ENCODE data around the gene INPP4A. TPM values are rescaled to one million over a fixed set of nuclear protein-coding genes. Genes with fewer than 3 reads are reported as not detected.

The INPP4A gene
- total and polyA plus RNA-seq, 2 donors = 17.9 to 24.9 TPM

DNA sequence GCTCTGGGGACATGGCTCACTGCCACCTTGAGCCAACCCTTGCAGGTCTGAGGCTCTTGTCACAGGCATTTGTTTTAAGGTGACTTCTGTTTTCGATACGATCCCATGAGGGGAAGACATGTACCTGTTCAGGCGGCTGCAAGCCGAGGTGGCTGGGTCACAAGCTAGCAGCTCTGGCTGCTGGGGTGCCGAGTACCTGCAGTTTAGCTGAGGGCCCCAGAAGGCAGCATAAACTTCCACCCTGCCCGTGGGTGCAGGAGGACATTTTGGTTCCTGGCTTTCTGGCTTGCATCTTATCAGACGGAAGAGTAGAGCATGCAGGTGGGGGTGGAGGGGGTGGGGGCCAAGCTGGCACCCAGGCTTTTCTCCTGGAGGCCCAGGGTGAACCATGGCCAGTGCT, 135.3 kb downstream of the INPP4A start:
- Histone ChIP-seq H3K4me3 (ENCODE audit: low read length in 2 of 2) (no peak overlapping the region), H3K27ac (ENCODE audit: low read depth in 1 of 2, low read length in 1 of 2) (no peak overlapping the region), H3K9me3 (ENCODE audit: control insufficient read depth in 2 of 2, insufficient read depth in 1 of 2, low read length in 1 of 2) (no peaks in the 10 kb centered on the region), H3K36me3 (ENCODE audit: control insufficient read depth in 2 of 2, insufficient read depth in 2 of 2, low read length in 1 of 2) (peaks cover 63 to 87% of the 10 kb centered on the region in 2 donors), H3K4me1 (ENCODE audit: control insufficient read depth in 2 of 2, insufficient read depth in 2 of 2, low read length in 2 of 2) (peaks cover 0 to 7% of the 10 kb centered on the region in 2 donors), H3K27me3 (ENCODE audit: control insufficient read depth in 2 of 2, insufficient read depth in 1 of 2, low read length in 1 of 2) (no peaks in the 10 kb centered on the region)
- WGBS = 90% methylated on average over 7 of the region's 7 CpGs
- no peak for DNase-seq (ENCODE audit: low read depth in 6 of 9, low spot score in 9 of 9)

DNA sequence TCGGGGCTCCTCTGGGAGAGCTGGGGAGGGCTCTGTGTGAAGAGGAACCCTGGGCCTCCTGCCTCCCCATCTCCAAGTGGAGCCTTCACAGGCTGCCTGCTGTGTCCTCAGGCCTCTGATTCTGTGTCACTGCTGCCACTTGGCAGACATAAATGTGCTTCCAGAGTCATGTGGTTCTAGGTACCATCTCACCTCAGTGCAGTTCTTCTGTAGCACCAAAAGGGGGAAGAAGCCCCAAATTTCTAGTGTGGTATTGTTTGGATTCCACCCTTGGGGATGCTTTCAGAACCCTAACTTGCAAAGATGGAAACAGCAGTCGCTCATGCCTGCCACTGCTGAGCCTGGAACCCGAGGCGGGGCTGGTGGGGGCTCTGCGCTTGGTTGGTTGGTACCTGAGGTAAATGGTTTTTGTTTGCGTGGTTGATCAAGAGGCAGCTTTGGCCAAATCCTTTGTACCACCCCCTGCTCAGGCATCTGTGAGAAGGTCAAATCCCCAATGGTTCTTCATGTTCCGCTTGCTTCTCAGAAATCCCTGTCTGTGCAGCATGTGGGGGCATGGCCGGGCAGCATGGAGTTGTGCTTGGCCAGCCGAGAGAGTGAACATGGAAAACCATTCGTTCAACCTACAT, 136.1 kb downstream of the INPP4A start:
- no peak overlapping the region for H3K4me3 ChIP-seq (ENCODE audit: low read length in 2 of 2)
- peaks cover 61 to 79% of the 10 kb centered on the region in 2 donors for H3K36me3 ChIP-seq (ENCODE audit: control insufficient read depth in 2 of 2, insufficient read depth in 2 of 2, low read length in 1 of 2)
- H3K27me3 ChIP-seq (ENCODE audit: control insufficient read depth in 2 of 2, insufficient read depth in 1 of 2, low read length in 1 of 2) = no peaks in the 10 kb centered on the region
- H3K4me1 ChIP-seq (ENCODE audit: control insufficient read depth in 2 of 2, insufficient read depth in 2 of 2, low read length in 2 of 2) = peaks cover 0 to 14% of the 10 kb centered on the region in 2 donors
- no peaks in the 10 kb centered on the region for H3K9me3 ChIP-seq (ENCODE audit: control insufficient read depth in 2 of 2, insufficient read depth in 1 of 2, low read length in 1 of 2)
- DNase-seq (ENCODE audit: low read depth in 6 of 9, low spot score in 9 of 9) = no peak
- WGBS = 98% methylated on average over 10 of the region's 10 CpGs
- H3K27ac ChIP-seq (ENCODE audit: low read depth in 1 of 2, low read length in 1 of 2) = no peak overlapping the region

DNA sequence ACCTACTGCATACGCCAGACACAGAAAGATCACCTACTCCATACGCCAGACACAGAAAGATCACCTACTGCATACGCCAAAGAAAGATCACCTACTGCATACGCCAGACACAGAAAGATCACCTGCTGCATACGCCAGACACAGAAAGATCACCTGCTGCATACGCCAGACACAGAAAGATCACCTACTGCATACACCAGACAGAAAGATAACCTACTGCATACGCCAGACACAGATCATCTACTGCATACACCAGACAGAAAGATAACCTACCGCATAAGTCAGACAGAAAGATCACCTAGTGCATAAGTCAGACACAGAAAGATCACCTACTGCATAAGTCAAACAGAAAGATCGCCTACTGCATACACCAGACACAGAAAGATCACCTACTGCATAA, 137.9 kb downstream of the INPP4A start:
- Histone ChIP-seq H3K9me3 (ENCODE audit: control insufficient read depth in 2 of 2, insufficient read depth in 1 of 2, low read length in 1 of 2) (no peaks in the 10 kb centered on the region), H3K4me1 (ENCODE audit: control insufficient read depth in 2 of 2, insufficient read depth in 2 of 2, low read length in 2 of 2) (peaks cover 5 to 25% of the 10 kb centered on the region in 2 donors), H3K27me3 (ENCODE audit: control insufficient read depth in 2 of 2, insufficient read depth in 1 of 2, low read length in 1 of 2) (no peaks in the 10 kb centered on the region), H3K36me3 (ENCODE audit: control insufficient read depth in 2 of 2, insufficient read depth in 2 of 2, low read length in 1 of 2) (peaks cover 49 to 70% of the 10 kb centered on the region in 2 donors), H3K4me3 (ENCODE audit: low read length in 2 of 2) (no peak overlapping the region), H3K27ac (ENCODE audit: low read depth in 1 of 2, low read length in 1 of 2) (no peak overlapping the region)
- DNase-seq (ENCODE audit: low read depth in 6 of 9, low spot score in 9 of 9) = no peak
- 98% methylated on average over 9 of the region's 9 CpGs for WGBS

DNA sequence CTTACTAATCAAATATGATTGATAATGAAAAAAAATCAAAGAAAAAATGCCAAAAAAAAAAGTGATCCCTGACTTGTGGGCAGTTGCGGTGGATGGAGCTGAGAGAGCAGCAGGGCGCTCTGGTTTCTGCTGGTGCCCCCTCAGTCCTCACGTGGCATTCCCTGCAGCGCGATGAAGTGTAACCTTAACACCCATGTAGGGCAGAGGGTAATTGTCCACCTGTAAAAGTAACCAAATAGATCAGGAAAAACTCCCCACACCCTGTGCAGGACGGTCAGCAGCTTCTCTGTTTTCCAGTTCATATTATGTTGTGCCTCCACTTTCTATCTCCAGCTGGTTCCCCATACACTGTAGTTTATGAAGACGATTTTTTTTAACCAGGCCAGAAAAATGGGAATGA, 138.6 kb downstream of the INPP4A start:
- Histone ChIP-seq H3K36me3 (ENCODE audit: control insufficient read depth in 2 of 2, insufficient read depth in 2 of 2, low read length in 1 of 2) (peaks cover 42 to 62% of the 10 kb centered on the region in 2 donors), H3K27ac (ENCODE audit: low read depth in 1 of 2, low read length in 1 of 2) (no peak overlapping the region), H3K4me1 (ENCODE audit: control insufficient read depth in 2 of 2, insufficient read depth in 2 of 2, low read length in 2 of 2) (peaks cover 5 to 28% of the 10 kb centered on the region in 2 donors), H3K9me3 (ENCODE audit: control insufficient read depth in 2 of 2, insufficient read depth in 1 of 2, low read length in 1 of 2) (no peaks in the 10 kb centered on the region), H3K4me3 (ENCODE audit: low read length in 2 of 2) (no peak overlapping the region), H3K27me3 (ENCODE audit: control insufficient read depth in 2 of 2, insufficient read depth in 1 of 2, low read length in 1 of 2) (no peaks in the 10 kb centered on the region)
- no peak for DNase-seq (ENCODE audit: low read depth in 6 of 9, low spot score in 9 of 9)
- WGBS = 98% methylated on average over 7 of the region's 7 CpGs

DNA sequence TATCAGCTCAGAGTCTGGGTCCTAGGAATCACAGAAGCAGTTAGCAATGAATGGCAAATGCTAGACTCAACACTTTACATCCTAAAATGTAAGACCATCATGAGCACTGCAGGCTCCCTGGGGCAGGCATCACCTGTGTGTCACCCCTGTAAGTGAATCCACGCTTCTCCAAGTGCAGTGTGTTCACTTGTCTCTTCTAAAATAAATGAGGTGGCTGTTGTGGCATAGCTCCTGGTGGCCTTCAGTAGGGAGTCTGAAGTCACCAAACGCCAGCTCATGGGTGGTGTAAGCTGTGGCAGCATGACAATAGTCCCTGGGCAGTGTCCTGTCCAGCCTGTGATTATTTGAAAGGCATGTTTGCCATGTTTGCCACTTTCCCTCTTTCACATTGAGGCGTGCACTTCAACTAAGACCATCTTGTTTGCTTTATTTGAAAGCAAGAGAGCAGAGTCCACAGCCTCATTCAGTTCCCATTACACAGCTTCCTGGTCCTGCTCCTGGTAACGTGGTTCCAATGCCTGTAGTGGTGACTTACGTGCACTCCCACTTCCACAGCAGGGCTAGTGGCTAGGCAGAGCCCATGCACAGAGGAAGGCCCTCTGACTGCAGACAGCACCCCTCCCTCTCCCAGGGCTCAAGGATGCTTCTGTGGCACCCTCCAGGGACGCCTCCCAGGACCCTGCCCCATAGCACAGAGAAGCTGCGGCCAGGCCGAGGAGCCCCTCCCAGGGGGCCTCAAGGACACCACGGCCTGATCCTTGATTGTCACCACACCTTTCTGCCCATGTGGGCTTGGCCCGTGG, 139.4 kb downstream of the INPP4A start:
- no peak overlapping the region for H3K4me3 ChIP-seq (ENCODE audit: low read length in 2 of 2)
- H3K9me3 ChIP-seq (ENCODE audit: control insufficient read depth in 2 of 2, insufficient read depth in 1 of 2, low read length in 1 of 2) = no peaks in the 10 kb centered on the region
- DNase-seq (ENCODE audit: low read depth in 6 of 9, low spot score in 9 of 9) = no peak
- H3K27me3 ChIP-seq (ENCODE audit: control insufficient read depth in 2 of 2, insufficient read depth in 1 of 2, low read length in 1 of 2) = no peaks in the 10 kb centered on the region
- 98% methylated on average over 10 of the region's 10 CpGs for WGBS
- H3K36me3 ChIP-seq (ENCODE audit: control insufficient read depth in 2 of 2, insufficient read depth in 2 of 2, low read length in 1 of 2) = peaks cover 37 to 60% of the 10 kb centered on the region in 2 donors
- H3K27ac ChIP-seq (ENCODE audit: low read depth in 1 of 2, low read length in 1 of 2) = no peak overlapping the region
- peaks cover 8 to 32% of the 10 kb centered on the region in 2 donors for H3K4me1 ChIP-seq (ENCODE audit: control insufficient read depth in 2 of 2, insufficient read depth in 2 of 2, low read length in 2 of 2)

DNA sequence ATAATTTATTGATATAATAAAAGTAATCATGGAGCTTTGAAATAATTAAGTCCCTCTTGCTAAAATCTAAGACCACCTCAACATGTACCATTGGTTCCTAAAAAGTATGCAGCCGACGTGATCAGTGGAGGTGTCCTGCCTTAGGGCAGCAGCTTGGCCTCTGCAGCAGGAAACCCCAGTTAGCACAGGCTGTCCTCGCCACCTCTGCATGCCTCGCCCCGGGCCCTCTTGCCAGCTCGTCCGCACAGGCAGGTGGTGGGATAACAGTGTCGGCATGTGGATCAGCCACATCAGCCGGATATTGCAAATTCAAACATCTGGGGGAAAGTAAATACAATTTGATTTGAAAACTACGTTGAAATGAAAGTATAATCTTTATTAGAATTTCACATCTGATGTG, 140.7 kb downstream of the INPP4A start:
- DNase-seq (ENCODE audit: low read depth in 6 of 9, low spot score in 9 of 9) = no peak
- WGBS = 97% methylated on average over 10 of the region's 10 CpGs

DNA sequence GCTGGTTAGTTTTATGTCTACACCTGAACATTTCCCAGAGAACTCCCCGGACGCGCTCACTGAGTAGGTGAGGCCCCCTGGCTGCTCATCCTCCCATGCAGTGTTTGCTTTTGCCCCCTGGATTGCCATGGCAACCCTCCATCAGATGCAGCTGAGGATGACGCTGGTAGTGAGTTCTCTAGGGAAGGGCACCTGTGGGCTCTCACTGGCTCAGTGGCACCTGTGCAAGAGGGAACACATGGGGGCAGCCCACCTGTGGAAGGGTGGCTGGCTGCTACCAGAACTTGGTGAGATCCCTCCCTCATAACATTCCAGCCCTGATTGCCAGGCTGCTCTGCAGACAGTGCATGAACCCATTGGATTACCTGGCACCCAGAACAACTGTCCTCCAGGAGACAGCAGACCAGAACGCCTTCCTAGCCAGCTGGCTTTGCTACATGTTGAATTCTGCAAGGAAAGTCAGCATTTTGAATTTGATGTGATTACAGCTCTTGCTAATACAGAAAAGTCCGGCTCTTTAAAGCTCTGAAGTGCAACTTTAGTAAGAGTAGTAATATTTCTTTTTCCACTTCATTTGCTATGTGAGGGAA, 142.0 kb downstream of the INPP4A start:
- no peaks in the 10 kb centered on the region for H3K27me3 ChIP-seq (ENCODE audit: control insufficient read depth in 2 of 2, insufficient read depth in 1 of 2, low read length in 1 of 2)
- DNase-seq (ENCODE audit: low read depth in 6 of 9, low spot score in 9 of 9) = peak in 4 of 9 donors; percentile 64 to 82 (median 66)
- no peak overlapping the region for H3K4me3 ChIP-seq (ENCODE audit: low read length in 2 of 2)
- H3K4me1 ChIP-seq (ENCODE audit: control insufficient read depth in 2 of 2, insufficient read depth in 2 of 2, low read length in 2 of 2) = peaks cover 16 to 49% of the 10 kb centered on the region in 2 donors
- H3K27ac ChIP-seq (ENCODE audit: low read depth in 1 of 2, low read length in 1 of 2) = peak overlapping the region in 1 of 2 donors; percentile 60
- 82% methylated on average over 6 of the region's 6 CpGs for WGBS
- H3K9me3 ChIP-seq (ENCODE audit: control insufficient read depth in 2 of 2, insufficient read depth in 1 of 2, low read length in 1 of 2) = no peaks in the 10 kb centered on the region
- peaks cover 33 to 45% of the 10 kb centered on the region in 2 donors for H3K36me3 ChIP-seq (ENCODE audit: control insufficient read depth in 2 of 2, insufficient read depth in 2 of 2, low read length in 1 of 2)

More for the DNA sequence above, 140.7 kb downstream of the INPP4A start:
- Histone ChIP-seq H3K9me3 (ENCODE audit: control insufficient read depth in 2 of 2, insufficient read depth in 1 of 2, low read length in 1 of 2) (no peaks in the 10 kb centered on the region), H3K4me1 (ENCODE audit: control insufficient read depth in 2 of 2, insufficient read depth in 2 of 2, low read length in 2 of 2) (peaks cover 11 to 43% of the 10 kb centered on the region in 2 donors), H3K27me3 (ENCODE audit: control insufficient read depth in 2 of 2, insufficient read depth in 1 of 2, low read length in 1 of 2) (no peaks in the 10 kb centered on the region), H3K36me3 (ENCODE audit: control insufficient read depth in 2 of 2, insufficient read depth in 2 of 2, low read length in 1 of 2) (peaks cover 34 to 51% of the 10 kb centered on the region in 2 donors), H3K4me3 (ENCODE audit: low read length in 2 of 2) (no peak overlapping the region), H3K27ac (ENCODE audit: low read depth in 1 of 2, low read length in 1 of 2) (no peak overlapping the region)

DNA sequence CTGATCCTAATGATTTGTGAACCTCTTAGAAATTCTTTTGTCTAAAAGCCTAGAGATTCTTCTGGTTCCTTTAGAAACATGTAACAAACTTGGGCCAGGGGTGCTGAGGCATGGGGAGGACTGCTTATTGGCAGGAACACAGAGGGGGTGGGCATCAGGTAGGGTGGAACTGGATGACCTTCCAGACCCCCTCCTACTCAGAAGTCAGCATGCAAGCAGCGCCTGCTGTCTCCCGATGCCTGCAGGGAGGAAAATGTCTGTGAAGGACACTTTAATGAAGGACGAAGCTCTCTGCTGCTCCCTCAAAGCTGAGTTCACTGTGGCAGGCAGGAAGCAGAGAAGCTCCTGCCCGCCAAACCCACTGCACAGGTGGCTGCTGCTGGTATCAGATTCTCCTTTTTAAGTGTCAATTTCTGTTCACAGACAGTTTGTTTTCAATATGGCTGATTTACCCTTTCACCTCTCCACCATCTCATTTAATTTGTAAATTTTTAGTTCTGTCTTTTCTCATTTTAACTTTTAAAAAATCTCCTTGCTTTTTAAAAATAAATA, 144.3 kb downstream of the INPP4A start:
- Histone ChIP-seq H3K27me3 (ENCODE audit: control insufficient read depth in 2 of 2, insufficient read depth in 1 of 2, low read length in 1 of 2) (no peaks in the 10 kb centered on the region), H3K4me1 (ENCODE audit: control insufficient read depth in 2 of 2, insufficient read depth in 2 of 2, low read length in 2 of 2) (peaks cover 17 to 53% of the 10 kb centered on the region in 2 donors), H3K36me3 (ENCODE audit: control insufficient read depth in 2 of 2, insufficient read depth in 2 of 2, low read length in 1 of 2) (peaks cover 24 to 45% of the 10 kb centered on the region in 2 donors), H3K4me3 (ENCODE audit: low read length in 2 of 2) (no peak overlapping the region), H3K9me3 (ENCODE audit: control insufficient read depth in 2 of 2, insufficient read depth in 1 of 2, low read length in 1 of 2) (peaks cover 1 to 6% of the 10 kb centered on the region in 2 donors), H3K27ac (ENCODE audit: low read depth in 1 of 2, low read length in 1 of 2) (peak overlapping the region; percentile 75 to 91)
- WGBS = 15% methylated on average over 4 of the region's 4 CpGs
- DNase-seq (ENCODE audit: low read depth in 6 of 9, low spot score in 9 of 9) = peak in 4 of 9 donors; percentile 42 to 81 (median 54)
